Smooth muscle cell (in vitro differentiated cells): Measurements from ENCODE around the gene UTS2R. TPM values are rescaled to one million over a fixed set of nuclear protein-coding genes. Genes with fewer than 3 reads are reported as not detected.
"Not testable (repeated sequence)": the region's sequence is repeated elsewhere in the genome, so short reads cannot be mapped to it uniquely, and the experiment has no call there.

ENCODE experiments used
- DNase-seq: peaks from one replicate; lab custom pipeline; 2025; ENCODE audit not compliant: unreplicated experiment; lab: John Stamatoyannopoulos, UW
- H2AFZ ChIP-seq: fragments of 200-600 bp; sonication (generic); 2 replicates; pipeline ENCODE4 v1.6.0; 2016; ENCODE audit warnings: antibody characterized with exemption, low read depth, mild to moderate bottlenecking
- H3F3A ChIP-seq: fragments of 200-600 bp; sonication (generic); 2 replicates; pipeline ENCODE4 v1.6.0; 2017; ENCODE audit warnings: antibody characterized with exemption, low read depth
- H3K27ac ChIP-seq: fragments of 200-600 bp; sonication (generic); 2 replicates; pipeline ENCODE4 v1.5.1; 2016; ENCODE audit warnings: low read depth, mild to moderate bottlenecking
- H3K27me3 ChIP-seq: fragments of 200-600 bp; sonication (generic); 2 replicates; pipeline ENCODE4 v1.6.1; 2016; ENCODE audit warnings: low read depth, mild to moderate bottlenecking
- H3K36me3 ChIP-seq: fragments of 200-600 bp; sonication (generic); 2 replicates; pipeline ENCODE4 v1.5.1; 2016; ENCODE audit warnings: low read depth
- H3K4me1 ChIP-seq: fragments of 200-600 bp; sonication (generic); 2 replicates; pipeline ENCODE4 v1.5.1; 2016; ENCODE audit warnings: low read depth
- H3K4me2 ChIP-seq: fragments of 200-600 bp; sonication (generic); 2 replicates; pipeline ENCODE4 v1.6.0; 2016; ENCODE audit warnings: mild to moderate bottlenecking
- H3K4me3 ChIP-seq: fragments of 200-600 bp; sonication (generic); 2 replicates; pipeline ENCODE4 v1.5.1; 2016; ENCODE audit warnings: mild to moderate bottlenecking
- H3K79me2 ChIP-seq: fragments of 200-600 bp; sonication (generic); 2 replicates; pipeline ENCODE4 v1.6.0; 2016; ENCODE audit warnings: low read depth, mild to moderate bottlenecking
- H3K9ac ChIP-seq: fragments of 200-600 bp; sonication (generic); 2 replicates; pipeline ENCODE4 v1.6.0; 2016; ENCODE audit warnings: low read depth
- H3K9me3 ChIP-seq: fragments of 200-600 bp; sonication (generic); replicated peaks from 2 replicates; pipeline ENCODE4 v1.5.1; 2016; ENCODE audit warnings: low read depth
- H4K20me1 ChIP-seq: fragments of 200-600 bp; sonication (generic); 2 replicates; pipeline ENCODE4 v1.6.0; 2016; ENCODE audit warnings: low read depth
- WGBS: methylation state at CpG from one replicate; pipeline ENCODE4 v1.1.7; 2016; ENCODE audit warnings: low lambda C conversion rate; 5-methylcytosine and 5-hydroxymethylcytosine counted together
- polyA plus RNA-seq: library from polyadenylated mRNA; unstranded; fragments of >200 nt; fragmentation: Nextera tagmentation; extraction: Ambion mirVana; gene quantifications from 2 replicates; pipeline ENCODE4 v1.2.1, GENCODE V29; 2016
- total RNA-seq: library from RNA; depleted of rRNA; stranded (reverse); fragments of >200 nt; gene quantifications from 2 replicates; pipeline ENCODE4 v1.2.3, GENCODE V29; 2014
- TF ChIP-seq, protein P1 (sequence below): fragments of 200-600 bp; sonication (generic); IDR thresholded peaks from 2 replicates; pipeline ENCODE4 v1.5.1; 2017; ENCODE audit warnings: borderline replicate concordance, mild to moderate bottlenecking, antibody characterized with exemption; ENCODE audit not compliant: insufficient read depth, poor library complexity, severe bottlenecking

UTS2R gene
- total and polyA plus RNA-seq, 2 experiments from 2014 or later: not detected

DNA sequence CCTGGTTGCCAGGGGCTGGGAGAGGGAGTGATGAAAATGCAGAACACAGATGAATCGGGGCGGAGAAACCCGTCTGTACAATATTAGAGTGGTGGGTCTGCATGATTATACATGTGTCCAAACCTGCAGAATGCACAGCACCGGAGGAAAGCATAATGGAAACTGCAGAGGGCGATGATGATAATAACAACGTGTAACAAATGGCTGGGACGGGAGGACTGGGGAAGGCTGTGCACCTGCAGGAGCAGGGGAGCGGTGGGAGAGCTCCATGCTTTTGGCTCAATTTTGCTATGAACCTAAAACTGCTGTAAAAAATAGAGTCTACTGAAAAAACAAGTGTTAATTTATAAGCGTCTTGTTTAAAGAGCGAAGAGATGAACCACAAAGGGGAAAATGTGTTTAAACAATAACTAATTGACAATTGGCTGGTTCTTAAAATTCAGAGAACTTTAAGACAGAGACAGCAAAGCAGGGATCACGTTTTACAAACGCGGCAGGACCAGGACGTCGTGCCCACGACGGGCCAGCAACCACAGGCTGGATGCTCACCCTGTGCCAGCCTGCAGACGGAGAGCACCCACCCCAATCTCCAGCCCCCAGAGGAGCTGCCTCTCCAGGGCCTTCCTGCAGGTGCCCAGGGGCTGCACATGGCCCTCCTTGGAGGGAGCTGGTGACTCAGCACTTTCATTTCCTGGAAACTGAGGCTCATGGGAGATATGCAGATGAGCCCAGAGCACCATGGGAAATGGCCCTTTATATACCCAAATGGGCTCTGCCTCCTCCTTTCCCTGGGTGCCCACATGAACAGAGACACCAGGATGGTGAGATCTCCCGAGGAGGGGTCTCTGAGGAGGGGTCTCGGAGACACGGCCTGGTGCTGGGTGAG is 12.9 kb upstream of the UTS2R start, which contains the start of gene TEX19:
Gene TEX19, plus strand, starts transcription at position 783 of the 886 bp plus-strand sequence. CDS start 2,904 bp downstream, outside the sequence.
- Histone ChIP-seq H3K27ac (no peak within 1 kb of the TSS), H2AFZ (no peak within 1 kb of the TSS), H3K9ac (no peak within 1 kb of the TSS), H3K4me1 (no peaks in the 10 kb centered on the region), H3K36me3 (no peaks in the 10 kb centered on the region), H3K79me2 (no peaks in the 10 kb centered on the region), H3K9me3 (no peaks in the 10 kb centered on the region), H3K4me3 (no peak within 1 kb of the TSS), H3K4me2 (no peak within 1 kb of the TSS), H4K20me1 (no peaks in the 10 kb centered on the region), H3F3A (no peaks in the 10 kb centered on the region), H3K27me3 (no peaks in the 10 kb centered on the region)
- TF ChIP-seq, protein P1, sequence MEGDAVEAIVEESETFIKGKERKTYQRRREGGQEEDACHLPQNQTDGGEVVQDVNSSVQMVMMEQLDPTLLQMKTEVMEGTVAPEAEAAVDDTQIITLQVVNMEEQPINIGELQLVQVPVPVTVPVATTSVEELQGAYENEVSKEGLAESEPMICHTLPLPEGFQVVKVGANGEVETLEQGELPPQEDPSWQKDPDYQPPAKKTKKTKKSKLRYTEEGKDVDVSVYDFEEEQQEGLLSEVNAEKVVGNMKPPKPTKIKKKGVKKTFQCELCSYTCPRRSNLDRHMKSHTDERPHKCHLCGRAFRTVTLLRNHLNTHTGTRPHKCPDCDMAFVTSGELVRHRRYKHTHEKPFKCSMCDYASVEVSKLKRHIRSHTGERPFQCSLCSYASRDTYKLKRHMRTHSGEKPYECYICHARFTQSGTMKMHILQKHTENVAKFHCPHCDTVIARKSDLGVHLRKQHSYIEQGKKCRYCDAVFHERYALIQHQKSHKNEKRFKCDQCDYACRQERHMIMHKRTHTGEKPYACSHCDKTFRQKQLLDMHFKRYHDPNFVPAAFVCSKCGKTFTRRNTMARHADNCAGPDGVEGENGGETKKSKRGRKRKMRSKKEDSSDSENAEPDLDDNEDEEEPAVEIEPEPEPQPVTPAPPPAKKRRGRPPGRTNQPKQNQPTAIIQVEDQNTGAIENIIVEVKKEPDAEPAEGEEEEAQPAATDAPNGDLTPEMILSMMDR: no peak
- 86% methylated on average over 21 of the region's 21 CpGs for WGBS
- DNase-seq: no peak

DNA sequence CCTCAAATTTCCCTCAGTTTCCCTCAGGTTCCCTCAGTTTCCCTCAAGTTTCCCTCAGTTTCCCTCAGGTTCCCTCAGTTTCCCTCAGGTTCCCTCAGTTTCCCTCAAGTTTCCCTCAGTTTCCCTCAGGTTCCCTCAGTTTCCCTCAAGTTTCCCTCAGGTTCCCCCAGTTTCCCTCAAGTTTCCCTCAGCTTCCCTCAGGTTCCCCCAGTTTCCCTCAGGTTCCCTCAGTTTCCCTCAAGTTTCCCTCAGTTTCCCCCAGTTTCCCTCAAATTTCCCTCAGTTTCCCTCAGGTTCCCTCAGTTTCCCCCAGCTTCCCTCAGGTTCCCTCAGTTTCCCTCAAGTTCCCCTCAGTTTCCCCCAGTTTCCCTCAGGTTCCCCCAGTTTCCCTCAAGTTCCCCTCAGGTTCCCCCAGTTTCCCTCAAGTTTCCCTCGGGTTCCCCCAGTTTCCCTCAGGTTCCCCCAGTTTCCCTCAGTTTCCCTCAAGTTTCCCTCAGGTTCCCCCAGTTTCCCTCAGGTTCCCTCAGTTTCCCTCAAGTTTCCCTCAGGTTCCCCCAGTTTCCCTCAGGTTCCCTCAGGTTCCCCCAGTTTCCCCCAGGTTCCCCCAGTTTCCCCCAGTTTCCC is 12.0 kb upstream of the UTS2R start:
- H2AFZ ChIP-seq, H3K4me2 ChIP-seq, H3K27me3 ChIP-seq, H3K79me2 ChIP-seq, H3K9me3 ChIP-seq, H3F3A ChIP-seq, H3K9ac ChIP-seq, H4K20me1 ChIP-seq, DNase-seq, H3K27ac ChIP-seq, H3K36me3 ChIP-seq, H3K4me3 ChIP-seq, H3K4me1 ChIP-seq: not testable (repeated sequence)
- no CpG with 5 or more reads among the region's 1 CpG for WGBS

DNA sequence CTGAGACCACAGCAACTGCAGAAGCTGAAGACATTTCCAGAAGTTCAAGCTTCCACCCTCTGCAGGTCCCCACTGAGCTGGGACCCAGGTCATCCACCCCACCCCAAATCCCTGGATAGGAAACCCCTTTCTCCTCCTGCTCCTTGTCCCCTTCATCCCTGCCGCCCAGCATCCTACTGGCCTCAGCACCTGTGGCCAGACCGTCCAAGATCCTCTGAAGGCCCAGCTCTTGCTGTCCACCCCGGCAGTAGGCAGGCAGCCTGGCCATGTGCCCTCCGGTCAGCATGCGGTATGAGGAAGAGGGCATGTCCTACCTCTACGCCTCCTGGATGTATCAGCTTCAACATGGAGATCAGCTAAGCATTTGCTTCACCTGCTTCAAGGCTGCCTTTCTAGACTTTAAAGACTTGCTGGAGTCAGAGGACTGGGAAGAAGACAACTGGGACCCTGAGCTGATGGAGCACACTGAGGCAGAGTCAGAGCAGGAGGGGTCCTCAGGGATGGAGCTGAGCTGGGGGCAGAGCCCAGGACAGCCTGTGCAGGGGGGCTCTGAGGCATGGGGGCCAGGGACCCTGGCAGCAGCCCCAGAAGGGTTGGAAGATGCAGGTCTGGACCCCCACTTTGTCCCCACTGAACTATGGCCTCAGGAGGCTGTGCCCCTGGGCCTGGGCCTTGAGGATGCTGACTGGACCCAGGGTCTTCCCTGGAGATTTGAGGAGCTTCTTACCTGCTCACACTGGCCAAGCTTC is 9.5 kb upstream of the UTS2R start:
- no peak overlapping the region for H3K4me3 ChIP-seq
- H3K4me2 ChIP-seq: no peak overlapping the region
- no peaks in the 10 kb centered on the region for H3K27me3 ChIP-seq
- TF ChIP-seq, protein P1: no peak
- H4K20me1 ChIP-seq: no peaks in the 10 kb centered on the region
- no peaks in the 10 kb centered on the region for H3K79me2 ChIP-seq
- H3K9ac ChIP-seq: no peak overlapping the region
- no peak for DNase-seq
- 92% methylated on average over 6 of the region's 6 CpGs for WGBS
- no peaks in the 10 kb centered on the region for H3K9me3 ChIP-seq
- H2AFZ ChIP-seq: no peak overlapping the region
- no peaks in the 10 kb centered on the region for H3F3A ChIP-seq
- H3K4me1 ChIP-seq: no peaks in the 10 kb centered on the region
- no peaks in the 10 kb centered on the region for H3K36me3 ChIP-seq
- H3K27ac ChIP-seq: no peak overlapping the region
